Fibroblast of villous mesenchyme (primary cell): ENCODE results near the gene FGF10. TPM values are rescaled to one million over a fixed set of nuclear protein-coding genes. Genes with fewer than 3 reads are reported as not detected.

Experiments used
- DNase-seq: peaks from one replicate; pipeline ENCODE4 v3.0.0-alpha.2; 2010; ENCODE audit warnings: low read depth
- H3K4me3 ChIP-seq: 2 replicates; pipeline ENCODE4 v1.5.1; 2011; ENCODE audit warnings: low read depth, mild to moderate bottlenecking, low read length
- total RNA-seq: library from RNA; depleted of rRNA; stranded (reverse); fragments of >200 nt; gene quantifications from 2 replicates; pipeline ENCODE4 v1.2.3, GENCODE V29; 2012
- TF ChIP-seq, protein P1 (sequence below): IDR thresholded peaks from 2 replicates; pipeline ENCODE4 v1.5.1; 2012; ENCODE audit warnings: low read depth, mild to moderate bottlenecking, low read length; ENCODE audit not compliant: insufficient read depth

The FGF10 gene
- total RNA-seq, 1 donor = not detected

DNA sequence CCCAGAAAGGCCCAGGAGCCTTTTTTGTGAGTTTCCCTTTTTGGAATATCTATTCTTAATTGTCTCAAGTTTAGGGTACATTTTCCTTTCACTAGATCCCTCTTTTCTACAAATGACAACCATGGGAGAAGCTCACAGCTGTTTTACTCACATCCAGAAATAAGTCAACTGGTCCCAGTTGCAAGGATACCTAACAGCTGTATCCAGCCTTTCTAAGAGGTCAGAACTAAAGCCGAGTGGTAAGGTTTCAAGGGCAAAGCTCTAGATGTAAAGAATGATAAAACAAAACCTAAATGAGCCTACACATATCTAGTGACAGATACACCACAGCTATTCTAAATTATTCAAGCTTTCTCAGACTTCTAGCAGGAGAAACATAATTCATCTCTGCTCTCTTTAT is 4.4 kb downstream of the FGF10 start:
- TF ChIP-seq, protein P1, sequence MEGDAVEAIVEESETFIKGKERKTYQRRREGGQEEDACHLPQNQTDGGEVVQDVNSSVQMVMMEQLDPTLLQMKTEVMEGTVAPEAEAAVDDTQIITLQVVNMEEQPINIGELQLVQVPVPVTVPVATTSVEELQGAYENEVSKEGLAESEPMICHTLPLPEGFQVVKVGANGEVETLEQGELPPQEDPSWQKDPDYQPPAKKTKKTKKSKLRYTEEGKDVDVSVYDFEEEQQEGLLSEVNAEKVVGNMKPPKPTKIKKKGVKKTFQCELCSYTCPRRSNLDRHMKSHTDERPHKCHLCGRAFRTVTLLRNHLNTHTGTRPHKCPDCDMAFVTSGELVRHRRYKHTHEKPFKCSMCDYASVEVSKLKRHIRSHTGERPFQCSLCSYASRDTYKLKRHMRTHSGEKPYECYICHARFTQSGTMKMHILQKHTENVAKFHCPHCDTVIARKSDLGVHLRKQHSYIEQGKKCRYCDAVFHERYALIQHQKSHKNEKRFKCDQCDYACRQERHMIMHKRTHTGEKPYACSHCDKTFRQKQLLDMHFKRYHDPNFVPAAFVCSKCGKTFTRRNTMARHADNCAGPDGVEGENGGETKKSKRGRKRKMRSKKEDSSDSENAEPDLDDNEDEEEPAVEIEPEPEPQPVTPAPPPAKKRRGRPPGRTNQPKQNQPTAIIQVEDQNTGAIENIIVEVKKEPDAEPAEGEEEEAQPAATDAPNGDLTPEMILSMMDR = no peak
- DNase-seq = no peak
- H3K4me3 ChIP-seq = no peak overlapping the region

DNA sequence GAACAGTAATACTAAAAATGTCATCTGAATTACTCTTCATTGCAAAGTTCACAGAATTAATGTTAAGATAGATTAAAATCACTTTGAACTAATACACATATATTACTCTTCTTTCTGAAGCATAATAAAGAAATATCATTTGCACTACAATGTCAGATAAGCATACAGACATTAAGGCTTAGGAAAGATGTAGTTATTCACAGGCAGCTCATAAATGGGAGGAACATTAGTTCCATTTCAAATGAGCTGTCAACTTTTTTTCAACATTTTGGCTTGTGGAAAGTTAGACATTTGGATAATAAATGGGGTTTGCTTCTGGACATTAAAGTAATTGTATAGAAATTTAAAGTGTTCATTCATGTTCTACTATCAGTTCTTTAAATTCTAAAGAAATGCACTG is 6.3 kb downstream of the FGF10 start:
- TF ChIP-seq, protein P1 = no peak
- DNase-seq = no peak
- H3K4me3 ChIP-seq = no peak overlapping the region

DNA sequence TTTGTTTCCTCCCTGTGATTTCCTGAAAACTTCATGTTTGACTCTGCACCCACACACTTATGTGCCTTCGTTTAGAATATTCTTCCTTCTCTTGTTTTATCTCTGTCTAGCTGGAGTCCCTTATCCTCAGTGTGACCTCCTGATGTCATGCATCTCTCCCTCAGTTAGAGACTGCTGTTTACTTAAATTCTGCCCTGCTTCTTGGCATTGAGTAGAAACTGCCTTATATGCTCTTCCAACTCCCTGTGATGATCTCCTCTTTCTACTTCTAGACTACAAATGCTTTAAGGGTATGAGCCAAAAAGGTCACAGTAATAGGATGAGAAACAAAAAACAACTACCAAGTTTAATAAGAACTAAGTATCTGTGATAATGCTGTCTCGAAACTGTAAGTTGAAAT is 12.2 kb downstream of the FGF10 start:
- no peak overlapping the region for H3K4me3 ChIP-seq
- TF ChIP-seq, protein P1 = no peak
- no peak for DNase-seq

DNA sequence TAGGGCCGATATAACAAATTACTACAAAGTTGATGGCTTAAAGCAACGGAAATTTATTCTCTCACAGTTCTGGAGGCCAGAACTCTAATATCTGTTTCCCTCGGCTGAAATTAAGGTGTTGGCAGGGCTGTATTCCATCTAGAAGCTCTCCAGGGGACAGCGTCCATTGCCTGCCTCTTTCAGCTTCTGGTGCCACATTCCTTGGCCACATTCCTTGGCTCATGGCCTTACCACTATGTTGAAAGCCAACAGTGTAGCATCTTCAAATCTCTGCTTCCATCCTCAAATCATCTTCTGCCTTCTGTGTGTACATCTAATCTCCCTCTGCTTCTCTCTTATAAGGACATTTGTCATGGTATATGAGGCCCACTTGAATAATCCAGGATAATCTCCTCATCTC is 17.2 kb downstream of the FGF10 start:
- TF ChIP-seq, protein P1 = no peak
- no peak for DNase-seq
- no peak overlapping the region for H3K4me3 ChIP-seq

DNA sequence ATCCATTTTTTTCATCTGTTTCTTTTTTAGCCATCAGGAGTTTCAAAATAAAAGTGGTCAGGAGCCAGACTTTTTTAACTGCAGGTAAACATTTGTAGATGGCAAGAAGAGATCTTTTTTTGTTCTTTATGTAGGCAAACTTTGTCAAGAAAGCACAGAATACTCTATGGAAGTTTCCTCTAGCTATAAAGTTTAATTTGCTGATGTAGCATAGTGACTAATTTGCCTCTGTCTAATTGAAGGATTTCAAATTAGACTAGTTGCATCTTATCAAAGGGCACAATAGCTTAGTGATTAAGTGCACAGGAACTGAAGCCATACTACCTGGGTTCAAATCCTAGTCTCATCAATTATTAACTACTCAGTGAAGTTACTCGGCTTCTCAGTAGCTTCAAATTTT is 22.0 kb downstream of the FGF10 start:
- H3K4me3 ChIP-seq = no peak overlapping the region
- no peak for DNase-seq
- TF ChIP-seq, protein P1 = no peak

DNA sequence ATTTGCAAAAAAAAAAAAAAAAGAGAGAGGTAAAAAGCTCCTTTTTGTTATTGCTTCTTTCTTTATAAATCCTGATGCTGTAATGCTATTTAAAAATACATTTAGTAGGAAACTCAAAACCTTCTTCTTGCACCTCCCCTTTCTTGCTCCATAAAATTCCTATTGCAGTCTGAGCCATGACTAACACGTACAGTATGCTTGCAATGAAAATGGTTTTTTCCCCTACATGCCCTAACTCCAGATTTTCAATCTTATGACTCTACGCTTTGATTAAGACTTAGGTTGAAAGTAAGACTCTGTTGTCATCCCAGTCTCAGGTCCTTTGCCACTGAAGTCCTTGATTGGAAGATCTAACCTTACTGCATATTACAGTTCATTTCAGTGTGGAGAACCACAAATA is 23.9 kb downstream of the FGF10 start:
- H3K4me3 ChIP-seq = no peak overlapping the region
- TF ChIP-seq, protein P1 = no peak
- peak; percentile 31 for DNase-seq

DNA sequence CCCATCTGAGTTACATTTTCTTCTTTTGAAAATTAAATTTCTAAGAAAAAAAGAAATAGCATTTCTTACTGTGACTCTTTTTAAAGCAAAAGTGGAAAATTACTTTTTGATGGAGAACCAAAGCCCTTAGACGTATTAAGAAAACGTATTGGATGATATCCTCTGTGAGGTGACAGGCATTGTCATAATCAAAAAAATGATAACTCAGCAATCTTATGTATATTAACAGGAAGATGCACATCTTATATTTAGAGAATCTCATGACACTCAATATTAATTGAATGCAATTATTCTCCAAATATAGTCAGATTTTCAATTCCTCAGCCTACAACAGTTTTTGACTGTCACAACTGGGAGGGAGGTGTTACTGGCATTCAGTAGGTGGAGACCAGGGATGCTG is 25.1 kb downstream of the FGF10 start:
- H3K4me3 ChIP-seq = no peak overlapping the region
- DNase-seq = no peak
- TF ChIP-seq, protein P1 = no peak
